Psoas muscle (tissue), 8 donors: ENCODE data around the gene C10orf62. TPM values are rescaled to one million over a fixed set of nuclear protein-coding genes. Genes with fewer than 3 reads are reported as not detected.

Source experiments
- ATAC-seq, 4 donors: fragments of 200-7000 bp; cut with Tn5 transposase; one replicate each; pipeline ENCODE4 v1.9.1; 2020; ENCODE audit warnings: moderate library complexity in 3 of 4, mild to moderate bottlenecking in 2 of 4
- DNase-seq, 2 donors: peaks; one replicate each; pipeline ENCODE4 v3.0.0-alpha.2; 2020
- H3K27ac ChIP-seq: fragments of 200-600 bp; one replicate; pipeline ENCODE4 v1.8.0; 2022
- H3K27me3 ChIP-seq, 3 donors: fragments of 200-600 bp in 1 of 3; one replicate each; pipeline versions ENCODE4 v1.6.1 to v1.8.0; 2013 to 2022; ENCODE audit warnings: low read length in 2 of 3, mild to moderate bottlenecking in 2 of 3, moderate library complexity in 1 of 3; ENCODE audit not compliant: insufficient read depth in 3 of 3
- H3K36me3 ChIP-seq, 2 donors: fragments of 200-600 bp in 1 of 2; one replicate each; pipeline versions ENCODE4 v1.6.1 to v1.8.0; 2013 to 2022; ENCODE audit warnings: low read depth in 1 of 2, mild to moderate bottlenecking in 1 of 2, moderate library complexity in 1 of 2; ENCODE audit not compliant: insufficient read depth in 1 of 2
- H3K4me1 ChIP-seq: fragments of 200-600 bp; one replicate; pipeline ENCODE4 v1.8.0; 2022
- H3K4me3 ChIP-seq: fragments of 200-600 bp; one replicate; pipeline ENCODE4 v1.8.0; 2022; ENCODE audit warnings: mild to moderate bottlenecking
- H3K9me3 ChIP-seq: fragments of 200-600 bp; one replicate; pipeline ENCODE4 v1.8.0; 2022
- CTCF ChIP-seq: fragments of 200-600 bp; IDR thresholded peaks from one replicate; pipeline ENCODE4 v1.8.0; 2022; ENCODE audit warnings: antibody characterized with exemption
- WGBS, 3 donors: extraction: QIAGEN DNeasy Blood & Tissue Kit; methylation state at CpG; one replicate each; pipeline versions ENCODE4 v1.1.6 to v1.1.7; 2013; 5-methylcytosine and 5-hydroxymethylcytosine counted together
- intact Hi-C, 2 donors: fragments of 100-400 bp; cut with DNase I; formaldehyde crosslinking; loops; one replicate each; pipeline versions ENCODE4 v1.11.0 to v1.14.2; 2022
- polyA plus RNA-seq, 3 donors: library from polyadenylated mRNA; stranded (reverse); fragments of 200-250 nt; gene quantifications; one replicate each; pipeline ENCODE4 v1.2.3, GENCODE V29; 2013
- total RNA-seq, 4 donors: library from RNA; stranded (reverse); fragmentation: NEBNext Ultra II Directional in 2 of 4; extraction: Animal tissue kit (Norgen Biotek cat#: 25700) in 2 of 4; gene quantifications; one replicate each; pipeline versions ENCODE4 v1.2.1 to v1.2.4, GENCODE V29; 2021 to 2023
- donor health status: healthy with polysubstance abuse.
- donor health status: DM: no; HTN: no; CAD: no; lungs with moderate emphysema.
- donor health status: Bipolar disorder and iron deficiency.
- donor health status: healthy.
- donor health status: DM: yes; HTN: yes; CAD: no.
- donor health status: DM: no; HTN: no; CAD: no.
- donor health status: DM: no; HTN: no; CAD: no.
- donor health status: DM: yes; HTN: yes; CAD: no.

The C10orf62 gene
- total and polyA plus RNA-seq, 7 donors, result 0.12 to 1.1 (median 0.56) TPM; not detected in 2

- peak overlapping the region; percentile 80 for H3K27ac ChIP-seq
- H3K4me1 ChIP-seq, result peaks cover 80% of the 10 kb centered on the region
- no peaks in the 10 kb centered on the region for H3K27me3 ChIP-seq
- no peak for TF ChIP-seq CTCF
- no peaks in the 10 kb centered on the region for H3K36me3 ChIP-seq
- WGBS, 3 donors, result 93 to 96% (median 93%) methylated on average over 19 of the region's 19 CpGs
- H3K9me3 ChIP-seq, result no peaks in the 10 kb centered on the region
- intact Hi-C loops, result no loop called here
- ATAC-seq (no peak), DNase-seq (peak in 1 of 2 donors; percentile 40)
- H3K4me3 ChIP-seq, result no peak overlapping the region
Measured at GRCh38 chr10:97598407-97599271, 9.1 kb downstream of the C10orf62 start.

GRCh38 chr10:97599272-97599619, 9.7 kb downstream of the C10orf62 start:
- H3K4me3 ChIP-seq, result no peak overlapping the region
- WGBS, 3 donors, result 77 to 87% (median 80%) methylated on average over 6 of the region's 6 CpGs
- intact Hi-C loops, result no loop called here
- no peak for TF ChIP-seq CTCF
- DNase-seq, result no peak
- no peak for ATAC-seq
- no peaks in the 10 kb centered on the region for H3K9me3 ChIP-seq
- H3K27me3 ChIP-seq, result no peaks in the 10 kb centered on the region
- no peaks in the 10 kb centered on the region for H3K36me3 ChIP-seq
- H3K27ac ChIP-seq, result peak overlapping the region; percentile 80
- H3K4me1 ChIP-seq, result peaks cover 80% of the 10 kb centered on the region

GRCh38 chr10:97600616-97601015, 11.1 kb downstream of the C10orf62 start:
- ATAC-seq (no peak), DNase-seq (no peak)
- peak overlapping the region; percentile 80 for H3K27ac ChIP-seq
- H3K4me1 ChIP-seq, result peaks cover 74% of the 10 kb centered on the region
- no peaks in the 10 kb centered on the region for H3K36me3 ChIP-seq
- no peak for TF ChIP-seq CTCF
- H3K27me3 ChIP-seq, result no peaks in the 10 kb centered on the region
- H3K4me3 ChIP-seq, result peak overlapping the region; percentile 47
- H3K9me3 ChIP-seq, result no peaks in the 10 kb centered on the region
- 40 to 100% (median 53%) methylated on average over 1 of the region's 1 CpG for WGBS, 3 donors
- intact Hi-C loops, result no loop called here

GRCh38 chr10:97601268-97602215, 12.0 kb downstream of the C10orf62 start:
- TF ChIP-seq CTCF, result peak; percentile 7
- Histone ChIP-seq H3K27me3 (no peaks in the 10 kb centered on the region), H3K36me3 (no peaks in the 10 kb centered on the region), H3K4me3 (peak overlapping the region; percentile 47), H3K27ac (peak overlapping the region; percentile 80), H3K4me1 (peaks cover 65% of the 10 kb centered on the region), H3K9me3 (no peaks in the 10 kb centered on the region)
- WGBS, 3 donors, result 27 to 44% (median 32%) methylated on average over 21 of the region's 21 CpGs
- ATAC-seq, result peak; percentile 77 to 88 (median 84)
- intact Hi-C loops, result no loop called here
- peak; percentile 79 to 93 for DNase-seq
